Stimulated activated CD4-positive, alpha-beta T cell treated with anti-CD3 and anti-CD28 coated beads, Interleukin-1b, Interleukin-23, amount 100 ng/mL, for 1 hour (primary cell): ENCODE measurements around the gene YPEL1.
A peak's percentile ranks its signal among the peaks of the same experiment; 100 is the strongest.
"Not testable (repeated sequence)": the region's sequence is repeated elsewhere in the genome, so short reads cannot be mapped to it uniquely, and the experiment has no call there.

Experiments used
- DNase-seq, 2 donors: peaks; one replicate each; pipeline ENCODE4 v3.0.0-alpha.2; 2020; ENCODE audit warnings: low read depth in 2 of 2

YPEL1 gene

DNA sequence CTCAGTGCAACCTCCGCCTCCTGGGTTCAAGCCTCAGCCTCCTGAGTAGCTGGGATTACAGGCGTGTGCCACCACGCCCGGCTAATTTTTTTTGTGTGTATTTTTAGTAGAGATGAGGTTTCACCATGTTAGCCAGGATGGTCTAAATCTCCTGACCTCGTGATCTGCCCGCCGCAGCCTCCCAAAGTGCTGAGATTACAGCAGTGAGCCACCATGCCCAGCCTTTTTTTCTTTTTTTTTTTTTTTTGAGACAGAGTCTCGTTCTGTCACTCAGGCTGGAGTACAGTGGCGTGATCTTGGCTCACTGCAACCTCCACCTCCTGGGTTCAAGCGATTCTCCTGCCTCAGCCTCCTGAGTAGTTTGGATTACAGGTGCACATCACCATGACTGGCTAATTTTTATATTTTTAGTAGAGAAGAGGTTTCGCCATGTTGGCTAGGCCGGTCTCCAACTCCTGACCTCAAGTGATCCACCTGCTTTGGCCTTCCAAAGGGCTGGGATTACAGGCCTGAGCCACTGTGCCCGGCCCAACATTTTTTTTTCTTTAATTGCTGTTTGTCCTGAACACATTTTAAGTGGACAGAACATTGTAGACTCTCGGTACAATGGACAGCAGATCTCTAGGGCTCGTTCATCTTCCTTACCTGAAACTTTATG is 14.3 kb downstream of the YPEL1 start:
- DNase-seq: not testable (repeated sequence)

DNA sequence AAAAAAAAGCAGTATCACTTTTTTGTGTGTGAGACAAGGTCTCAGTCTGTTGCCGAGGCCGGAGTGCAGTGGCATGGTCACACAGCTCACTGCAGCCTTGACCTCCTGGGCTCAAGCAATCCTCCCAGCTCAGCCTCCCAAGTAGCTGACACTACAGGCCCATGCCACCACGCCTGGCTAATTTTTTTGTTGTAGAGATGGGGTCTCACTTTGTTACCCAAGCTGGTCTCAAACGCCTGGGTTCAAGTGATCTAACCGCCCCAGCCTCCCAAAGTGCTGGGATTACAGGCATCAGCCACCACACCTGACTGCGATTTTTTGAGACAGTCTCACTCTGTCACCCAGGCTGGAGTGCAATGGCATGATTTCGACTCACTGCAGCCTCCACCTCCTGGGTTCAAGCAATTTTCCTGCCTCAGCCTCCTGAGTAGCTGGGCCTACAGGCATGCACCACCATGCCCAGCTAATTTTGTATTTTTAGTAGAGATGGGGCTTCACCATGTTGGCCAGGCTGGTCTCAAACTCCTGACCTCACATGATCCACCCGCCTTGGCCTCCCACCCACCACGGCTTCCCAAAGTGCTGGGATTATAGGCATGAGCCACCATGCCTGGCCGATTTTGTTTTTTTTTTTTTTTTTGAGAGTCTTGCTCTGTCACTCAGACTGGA is 15.3 kb downstream of the YPEL1 start:
- DNase-seq: not testable (repeated sequence)

DNA sequence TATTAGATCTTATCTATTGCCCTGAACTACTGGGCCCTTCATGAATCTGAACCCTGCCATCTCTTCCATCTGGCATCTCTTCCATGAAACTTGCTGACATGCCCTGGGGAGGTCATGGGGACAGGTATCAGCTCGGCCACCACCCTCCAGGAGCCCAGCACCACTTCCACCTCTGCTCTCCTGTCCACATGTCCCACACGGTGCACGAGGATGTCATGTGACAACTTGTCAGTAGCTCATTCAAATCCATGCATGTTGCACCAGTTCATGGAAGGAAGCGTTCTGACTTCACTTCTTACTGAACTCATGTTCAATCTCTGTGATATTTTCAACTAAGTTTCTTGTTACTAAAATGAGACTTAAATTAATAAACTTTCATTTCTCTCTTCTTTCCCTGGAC is 16.6 kb downstream of the YPEL1 start:
- DNase-seq: no peak

DNA sequence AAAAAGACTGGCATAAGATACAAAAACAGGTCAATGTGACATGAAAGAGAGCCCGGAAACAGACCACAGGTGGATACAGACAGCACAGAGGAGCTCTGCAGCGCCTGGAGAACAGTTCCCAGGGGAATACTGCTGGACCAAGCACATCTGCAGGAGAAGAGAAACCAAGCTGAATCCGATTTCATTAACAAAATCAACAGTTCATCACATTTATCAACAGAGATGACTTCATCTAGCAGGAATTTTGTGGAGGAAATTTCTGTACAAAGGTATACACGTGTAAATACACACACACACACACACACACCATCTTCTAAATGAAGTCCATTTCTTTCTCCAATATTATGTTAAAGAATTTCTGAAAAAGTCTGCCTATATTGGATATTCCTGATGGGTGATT is 17.1 kb downstream of the YPEL1 start:
- DNase-seq: no peak

DNA sequence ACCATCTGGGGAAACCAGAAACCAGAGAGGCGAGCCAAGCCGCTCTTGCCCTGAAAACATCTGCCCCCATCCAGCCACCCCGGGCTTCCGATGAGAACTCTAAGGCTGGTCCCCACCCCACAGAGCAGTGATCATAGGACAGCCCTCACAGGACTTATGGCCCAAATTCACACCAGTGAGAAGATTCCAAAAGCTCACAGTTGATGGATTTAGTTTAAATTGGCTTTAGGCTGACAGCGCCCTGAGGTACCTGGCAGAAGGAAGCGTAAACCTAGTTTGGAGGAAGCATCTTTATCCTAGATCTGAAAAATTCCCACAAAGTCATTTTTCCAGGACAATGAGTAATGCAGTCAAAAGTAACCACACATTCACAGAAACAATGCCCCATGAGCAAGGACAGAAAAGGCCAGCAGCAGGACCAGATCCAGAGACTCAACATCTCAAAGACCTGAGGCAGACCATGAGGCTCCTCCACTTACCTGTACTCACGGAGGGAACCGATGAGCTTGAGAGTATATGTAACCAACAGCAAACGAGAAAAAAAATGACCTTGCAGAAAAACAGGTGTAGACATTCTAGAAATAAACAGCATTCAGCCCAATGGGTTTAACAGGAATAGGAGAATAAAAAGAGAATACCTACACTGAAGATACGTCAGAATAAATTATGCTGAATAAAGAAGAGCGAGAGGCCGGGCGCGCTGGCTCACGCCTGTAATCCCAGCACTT is 19.0 kb downstream of the YPEL1 start:
- DNase-seq: not testable (repeated sequence)

DNA sequence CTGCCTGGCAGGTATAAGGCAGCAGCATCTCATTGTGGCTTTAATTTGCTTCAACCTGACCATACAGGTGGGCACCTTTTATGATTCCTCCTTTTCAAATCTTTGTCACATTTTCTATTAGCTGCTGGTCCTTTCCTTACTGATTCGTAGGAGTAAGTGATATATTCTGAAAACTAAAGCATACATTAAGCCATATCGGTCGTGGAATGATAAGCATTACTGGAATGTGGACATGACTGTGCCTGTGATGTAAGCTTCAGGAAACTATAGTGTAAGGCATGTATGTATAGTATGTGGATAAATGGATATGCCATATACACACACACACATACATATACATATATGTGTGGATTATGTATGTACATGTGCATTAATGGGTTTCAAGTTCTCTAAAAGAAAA is 20.8 kb downstream of the YPEL1 start:
- DNase-seq: no peak

DNA sequence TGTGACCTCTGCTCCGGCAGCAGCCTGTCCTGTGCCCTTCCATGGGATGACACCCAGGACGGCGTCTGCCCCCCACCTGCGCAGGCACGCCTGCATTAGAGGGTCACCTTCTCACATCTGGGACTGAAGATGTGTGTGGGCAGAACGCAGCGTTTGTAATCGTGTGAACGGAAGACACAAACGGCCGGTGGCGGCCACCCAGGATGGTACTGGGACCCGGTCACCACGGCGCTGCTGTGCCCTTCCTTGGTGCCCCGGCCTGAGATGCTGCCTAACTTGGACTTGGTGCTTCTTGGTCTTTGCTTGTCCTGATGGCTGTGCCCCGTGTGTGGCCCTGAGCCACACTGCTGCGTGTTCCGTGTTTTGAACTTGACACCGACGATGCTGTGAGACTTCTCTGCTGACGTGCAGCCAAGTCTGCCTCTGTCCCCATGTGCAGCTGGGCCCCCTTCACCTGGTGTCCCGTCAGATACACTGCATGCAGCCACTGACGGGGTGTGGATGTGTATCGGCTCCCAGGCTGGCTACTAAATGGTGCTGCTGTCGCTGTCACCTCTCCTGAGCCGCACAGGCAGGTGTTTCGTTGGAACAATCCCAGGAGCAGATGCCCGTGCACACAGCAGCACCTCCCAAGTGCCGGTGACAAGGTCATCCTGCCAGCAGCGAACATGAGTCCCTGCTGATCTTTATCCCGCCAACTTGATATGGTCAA is 21.4 kb downstream of the YPEL1 start:
- no peak for DNase-seq

DNA sequence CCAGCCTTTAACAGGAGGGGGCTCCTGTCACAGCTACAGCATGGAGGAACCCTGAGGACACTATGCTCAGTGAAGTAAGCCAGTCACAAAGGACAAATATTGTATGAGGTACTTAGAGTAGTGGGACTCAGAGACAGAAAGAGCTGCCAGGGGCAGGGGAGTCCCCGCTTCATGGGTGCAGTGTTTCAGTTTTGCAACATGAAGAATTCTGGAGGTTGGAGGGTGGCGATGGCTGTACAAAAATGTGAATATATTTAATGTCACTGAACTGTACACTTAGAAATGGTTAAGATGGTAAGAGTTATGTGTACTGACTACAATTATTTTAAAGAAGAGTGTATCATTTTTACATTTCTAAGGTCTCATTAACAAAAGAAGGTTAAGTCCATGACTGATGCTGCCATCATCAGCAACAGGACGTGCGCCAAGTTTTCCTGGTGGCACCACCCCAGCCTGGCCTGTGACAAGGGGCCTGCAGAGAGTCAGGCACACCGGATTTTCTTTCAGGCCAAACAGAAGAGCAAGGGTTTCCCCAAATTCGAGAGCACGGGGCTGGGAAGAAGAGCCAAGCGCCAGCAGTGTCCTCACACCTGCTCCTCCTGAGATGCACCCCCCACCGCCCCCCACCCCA is 22.1 kb downstream of the YPEL1 start:
- no peak for DNase-seq

DNA sequence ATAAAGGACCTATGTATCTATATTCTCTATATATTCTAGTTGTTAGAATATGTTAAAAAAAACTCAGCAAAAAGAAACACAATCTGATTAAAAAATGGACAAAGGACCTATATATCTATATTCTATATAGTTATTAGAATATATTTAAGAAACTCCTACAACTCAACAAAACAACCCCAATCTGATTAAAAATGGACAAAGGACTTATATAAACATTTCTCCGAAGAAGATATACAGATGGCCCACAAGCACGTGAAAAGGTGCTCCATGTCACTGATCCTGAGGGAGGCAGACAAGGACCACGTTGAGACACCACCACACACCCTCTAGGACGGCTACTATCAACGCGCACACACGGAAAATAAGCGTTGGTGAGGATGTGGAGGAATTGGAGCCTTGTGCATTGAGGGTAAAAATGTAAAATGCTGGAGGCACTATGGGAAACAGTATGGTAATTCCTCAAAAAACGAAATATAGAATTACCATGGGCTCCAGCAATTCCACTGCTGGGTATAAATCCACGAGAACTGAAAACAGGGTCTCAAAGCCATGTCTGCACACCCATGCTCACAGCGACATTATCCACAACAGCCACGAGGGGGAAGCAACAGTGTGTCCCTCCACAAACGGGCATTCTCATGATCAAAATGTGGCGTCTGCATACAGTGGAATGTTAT is 22.7 kb downstream of the YPEL1 start:
- DNase-seq: peak; percentile 12 to 17

DNA sequence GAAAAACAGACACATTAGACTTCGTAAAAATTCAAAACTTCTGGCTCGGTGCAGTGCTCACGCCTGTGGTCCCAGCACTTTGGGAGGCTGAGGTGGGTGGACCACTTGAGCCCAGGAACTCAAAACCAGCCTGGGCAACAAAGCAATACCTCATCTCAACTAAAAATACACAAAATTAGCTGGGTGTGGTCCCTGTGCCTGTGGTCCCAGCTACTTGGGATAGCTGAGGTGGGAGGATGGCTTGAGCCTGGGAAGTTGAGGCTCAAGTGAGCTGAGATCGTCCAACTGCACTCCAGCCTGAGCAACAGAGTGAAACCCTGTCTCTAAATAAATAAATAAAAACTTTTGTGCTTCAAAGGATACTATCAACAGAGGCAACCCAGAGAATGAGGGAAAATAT is 23.7 kb downstream of the YPEL1 start:
- DNase-seq: no peak

DNA sequence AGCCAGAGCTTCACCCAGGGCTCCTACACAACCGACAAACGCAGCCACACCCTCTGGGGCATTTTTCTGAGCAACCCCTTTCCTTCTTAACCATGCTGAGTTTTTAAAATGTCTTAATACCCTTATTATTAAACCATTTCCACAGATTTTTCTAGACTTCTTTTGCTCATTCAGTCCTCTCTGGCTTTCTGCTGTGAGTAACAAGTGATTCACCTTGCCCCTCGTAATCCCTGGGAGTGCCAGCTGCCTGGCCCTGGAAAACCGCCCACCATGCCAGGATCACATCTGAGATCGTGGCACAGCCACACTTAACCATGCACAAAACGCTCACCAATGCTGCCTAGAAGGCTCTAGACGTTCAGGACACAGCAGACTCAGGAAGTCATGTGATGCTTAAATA is 25.4 kb downstream of the YPEL1 start:
- no peak for DNase-seq

DNA sequence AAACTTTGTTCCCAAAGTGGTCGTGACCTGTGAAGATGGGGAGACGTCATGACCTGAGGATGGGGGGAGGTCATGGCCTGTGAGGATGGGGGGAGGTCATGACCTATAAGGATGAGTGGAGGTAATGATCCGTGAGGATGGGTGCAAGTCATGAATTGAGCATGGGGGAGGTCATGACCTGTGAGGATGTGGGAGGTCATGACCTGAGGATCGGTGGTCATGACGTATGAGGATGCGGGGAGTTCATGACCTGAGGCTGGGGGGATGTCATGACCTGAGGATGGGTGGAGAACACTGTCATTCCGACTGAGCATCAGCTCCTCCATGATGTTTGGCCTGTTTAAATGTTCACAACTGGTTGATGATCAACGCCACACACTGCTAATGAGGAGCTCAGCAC is 25.9 kb downstream of the YPEL1 start:
- no peak for DNase-seq

DNA sequence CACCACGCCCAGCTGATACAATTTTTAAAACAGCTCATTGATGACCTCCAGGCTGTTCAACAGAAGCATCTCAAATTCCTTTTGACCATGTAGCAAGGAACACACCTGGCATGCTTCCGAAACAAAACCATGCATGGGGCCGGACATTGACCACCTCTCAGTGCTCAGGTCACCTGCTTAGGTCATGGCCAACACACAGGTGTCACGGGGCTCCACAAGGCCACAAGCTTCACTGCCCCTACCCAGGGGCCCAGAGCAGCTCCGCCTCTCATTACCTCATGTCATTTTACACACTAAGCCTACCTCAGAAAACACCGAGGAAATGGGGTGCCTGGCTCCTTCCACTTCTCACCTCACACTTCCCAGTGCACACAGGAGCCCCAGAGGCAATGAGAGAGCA is 26.6 kb downstream of the YPEL1 start:
- DNase-seq: no peak

DNA sequence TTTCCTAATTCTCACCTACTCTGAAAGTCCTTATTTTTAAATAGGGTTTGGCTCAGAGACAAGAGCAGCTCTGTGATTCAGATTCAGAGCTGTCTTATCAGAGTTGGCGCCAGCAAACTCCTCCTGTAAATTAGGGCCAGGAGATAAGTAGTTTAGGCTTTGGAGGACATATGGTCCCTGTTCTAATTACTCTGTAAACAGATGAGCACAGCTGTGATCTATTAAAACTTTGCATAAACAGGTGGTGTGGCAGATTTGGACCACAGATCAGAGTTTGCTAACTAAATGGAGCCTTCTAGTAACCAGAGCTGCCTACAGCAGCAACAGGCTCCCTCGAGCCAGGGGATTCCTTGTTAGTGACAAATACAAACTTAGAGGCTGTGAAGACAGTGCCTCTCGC is 27.9 kb downstream of the YPEL1 start:
- no peak for DNase-seq

DNA sequence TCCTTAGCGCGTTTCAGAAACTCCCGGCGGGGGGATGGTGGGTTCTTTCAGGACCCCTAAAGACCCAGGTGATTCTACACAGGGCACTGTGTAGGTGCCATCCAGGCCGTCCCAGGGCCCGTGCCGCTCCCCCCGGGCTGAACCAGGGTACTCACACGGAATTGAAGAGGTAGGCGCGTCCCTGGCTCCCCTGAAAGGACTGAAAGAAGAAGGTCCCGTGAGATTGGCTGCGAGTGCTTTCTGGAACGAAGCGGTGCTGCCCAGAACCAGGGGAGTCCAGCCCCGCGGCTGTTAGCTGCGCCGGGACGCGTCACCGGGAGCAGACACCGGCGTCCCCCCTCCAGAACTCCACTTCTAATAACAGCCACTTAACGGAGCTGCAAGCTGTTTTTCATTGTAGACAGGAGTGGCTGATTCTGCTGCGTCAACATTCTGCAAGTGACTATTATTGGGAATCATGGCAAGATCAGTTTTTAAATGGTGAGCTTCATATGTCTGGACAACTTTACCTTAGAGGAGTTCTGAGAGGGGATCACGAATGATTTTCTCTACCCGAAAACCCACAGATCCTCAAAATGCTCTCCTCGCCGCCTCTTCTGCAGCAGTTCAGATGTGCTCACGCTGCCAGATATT is 31.8 kb downstream of the YPEL1 start:
- DNase-seq: no peak

DNA sequence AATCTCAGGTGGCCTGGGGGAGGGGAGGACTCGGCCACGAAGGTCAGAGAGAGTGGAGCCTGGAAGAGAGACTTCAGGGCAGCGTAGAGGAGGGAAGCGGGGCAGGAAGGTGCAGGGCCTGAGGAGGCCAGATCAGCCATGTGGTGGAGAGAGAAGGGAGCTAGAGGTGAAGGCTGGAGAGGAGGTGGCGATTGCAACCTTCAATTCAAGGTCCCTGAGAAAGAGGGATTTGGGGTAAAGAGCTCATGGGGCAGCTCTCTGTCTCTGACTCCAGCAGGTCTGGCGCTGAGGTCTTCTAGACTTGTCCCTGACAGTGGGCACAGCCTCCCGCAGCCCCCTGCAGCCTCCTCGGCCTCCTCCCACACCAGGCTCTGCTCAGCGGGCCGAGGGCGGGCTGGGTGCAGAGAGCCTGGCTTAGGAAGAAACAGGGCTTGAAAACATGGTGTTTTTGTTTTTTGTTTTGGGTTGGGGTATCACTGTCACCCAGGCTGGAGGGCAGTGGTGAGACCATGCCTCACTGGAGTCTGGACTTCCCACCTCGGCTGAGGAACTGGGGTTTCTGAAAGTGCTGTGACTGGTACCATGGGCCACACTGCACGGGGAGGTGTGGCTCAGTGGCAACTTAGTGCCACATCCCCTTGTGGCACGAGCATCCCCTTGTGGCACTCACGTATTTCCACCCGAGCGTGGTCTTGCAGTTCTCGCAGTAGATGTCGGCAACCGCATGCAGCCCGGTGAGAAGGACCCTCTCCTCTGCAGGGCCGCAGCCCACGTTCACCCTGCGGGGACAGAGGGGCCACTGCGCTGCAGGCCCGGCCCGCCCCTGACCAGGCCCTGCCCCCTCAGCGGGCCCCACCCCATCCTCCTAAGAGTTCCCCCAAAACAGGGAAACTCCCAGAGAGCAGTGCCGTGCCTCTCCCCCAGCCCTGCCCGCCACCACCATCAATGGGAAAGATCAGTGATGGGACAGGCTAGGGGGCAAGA is 32.6 kb downstream of the YPEL1 start:
- DNase-seq: no peak

DNA sequence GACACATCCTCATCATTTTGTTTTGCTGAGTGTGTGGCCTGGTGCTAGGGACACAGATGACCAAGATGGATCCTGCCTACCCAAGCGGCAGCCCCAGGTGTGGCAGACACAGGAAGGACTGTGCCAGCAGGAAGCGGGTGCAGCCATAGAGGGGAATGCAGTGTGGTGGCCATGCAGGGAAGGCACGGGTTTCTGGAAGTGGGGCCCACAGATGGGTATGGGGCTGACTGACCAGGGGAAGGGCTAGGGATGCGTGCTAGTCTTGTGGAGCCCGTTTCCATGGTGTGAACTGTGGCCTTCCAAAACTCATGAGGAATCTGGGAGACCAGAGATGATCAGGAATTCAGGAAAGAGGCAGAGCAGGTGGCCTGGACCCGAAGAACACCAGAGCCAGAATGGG is 33.5 kb downstream of the YPEL1 start:
- DNase-seq: no peak

DNA sequence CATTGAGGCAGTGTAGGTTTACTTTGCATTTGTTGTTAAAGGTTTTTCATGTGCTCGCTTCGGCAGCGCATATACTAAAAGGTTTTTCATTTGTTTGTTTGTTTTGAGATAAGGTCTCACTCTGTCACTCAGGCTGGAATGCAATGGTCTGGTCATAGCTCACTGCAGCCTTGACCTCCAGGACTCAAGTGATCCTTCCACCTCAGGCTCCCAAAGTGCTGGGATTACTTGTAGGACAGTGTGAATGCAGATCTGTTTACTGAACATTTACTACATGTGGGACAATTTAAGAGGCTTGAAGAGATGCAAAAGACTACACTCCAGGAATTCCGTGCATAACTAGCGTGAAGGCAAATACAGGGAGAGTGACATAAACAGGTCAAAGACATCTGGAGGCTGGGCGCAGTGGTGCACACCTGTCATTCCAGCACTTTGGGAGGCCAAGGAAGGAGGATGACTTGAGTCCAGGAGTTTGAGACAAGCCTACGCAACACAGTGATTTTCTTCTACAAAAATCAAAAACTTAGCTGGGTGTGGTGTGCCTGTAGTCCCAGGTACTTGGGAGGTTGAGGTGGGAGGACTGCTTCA is 34.1 kb downstream of the YPEL1 start:
- no peak for DNase-seq

DNA sequence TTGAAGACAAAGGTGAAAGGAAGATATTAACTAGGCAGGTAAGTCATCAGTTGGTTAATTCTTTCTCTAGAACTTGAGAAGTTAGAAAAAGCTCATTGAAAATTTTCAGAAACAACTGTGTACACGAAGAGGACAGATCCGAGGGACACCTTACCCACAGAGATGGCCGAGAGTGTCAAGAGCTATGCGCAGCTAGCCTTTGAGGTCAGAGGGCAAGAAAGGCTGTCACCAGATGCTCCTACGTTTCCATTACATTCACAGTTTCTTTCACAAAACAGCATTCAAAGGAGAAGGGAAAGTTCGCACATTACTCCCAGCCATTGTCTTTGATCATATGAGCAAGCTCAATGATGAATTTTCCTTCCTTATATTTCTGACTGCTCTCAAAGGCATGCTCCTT is 34.8 kb downstream of the YPEL1 start:
- DNase-seq: no peak
